BLaER1 (cell line): ENCODE results near the gene POU6F1.

Source experiments
- H3K27ac ChIP-seq: shearing (Covaris generic); formaldehyde crosslinking; 2 replicates; pipeline ENCODE4 v1.8.1; 2022
- H3K27me3 ChIP-seq: shearing (Covaris generic); formaldehyde crosslinking; 2 replicates; pipeline ENCODE4 v1.8.1; 2022
- H3K36me3 ChIP-seq: shearing (Covaris generic); formaldehyde crosslinking; 2 replicates; pipeline ENCODE4 v1.8.1; 2022
- H3K4me1 ChIP-seq: shearing (Covaris generic); formaldehyde crosslinking; 2 replicates; pipeline ENCODE4 v1.8.1; 2022
- H3K4me2 ChIP-seq: shearing (Covaris generic); formaldehyde crosslinking; 2 replicates; pipeline ENCODE4 v1.8.1; 2022
- H3K4me3 ChIP-seq: shearing (Covaris generic); formaldehyde crosslinking; 2 replicates; pipeline ENCODE4 v1.8.1; 2022
- H3K9ac ChIP-seq: shearing (Covaris generic); formaldehyde crosslinking; 2 replicates; pipeline ENCODE4 v1.8.1; 2022
- H3K9me3 ChIP-seq: shearing (Covaris generic); formaldehyde crosslinking; 2 replicates; pipeline ENCODE4 v1.8.1; 2022
- H4K20me1 ChIP-seq: shearing (Covaris generic); formaldehyde crosslinking; 2 replicates; pipeline ENCODE4 v1.8.1; 2022
- Cebpa-rat ChIP-seq: shearing (Covaris generic); IDR thresholded peaks from 2 replicates; pipeline ENCODE4 v1.8.1; 2022

The POU6F1 gene

GRCh38 chr12:51218607-51219161 lies 822 bp upstream of the POU6F1 start:
- Histone ChIP-seq H3K36me3 (no peaks in the 10 kb centered on the region), H3K4me1 (peaks cover 21% of the 10 kb centered on the region), H3K4me2 (peak overlapping the region; percentile 92), H3K27me3 (peaks cover 3% of the 10 kb centered on the region; the same call in 1 of the 2 replicates), H3K27ac (peak overlapping the region; percentile 85), H4K20me1 (no peaks in the 10 kb centered on the region), H3K4me3 (peak overlapping the region; percentile 76), H3K9me3 (no peaks in the 10 kb centered on the region), H3K9ac (peak overlapping the region; percentile 84)
- no peak for TF ChIP-seq Cebpa-rat

- Histone ChIP-seq H4K20me1 (no peaks in the 10 kb centered on the region), H3K4me3 (peak overlapping the region; percentile 76), H3K9me3 (no peaks in the 10 kb centered on the region), H3K27me3 (peaks cover 3% of the 10 kb centered on the region; the same call in 1 of the 2 replicates), H3K27ac (peak overlapping the region; percentile 80), H3K4me1 (peaks cover 21% of the 10 kb centered on the region), H3K4me2 (peak overlapping the region; percentile 89), H3K9ac (peak overlapping the region; percentile 84), H3K36me3 (no peaks in the 10 kb centered on the region)
- no peak for TF ChIP-seq Cebpa-rat
Measured at GRCh38 chr12:51217133-51217967, 512 bp downstream of the POU6F1 start.

- H3K36me3 ChIP-seq: no peaks in the 10 kb centered on the region
- no peak for TF ChIP-seq Cebpa-rat
- 0 out of 2 replicates have a peak overlapping the region, but pooled peaks have one; percentile 84 for H3K9ac ChIP-seq
- H3K4me2 ChIP-seq: peak overlapping the region; percentile 89
- peaks cover 3% of the 10 kb centered on the region; the same call in 1 of the 2 replicates for H3K27me3 ChIP-seq
- H4K20me1 ChIP-seq: no peaks in the 10 kb centered on the region
- H3K4me1 ChIP-seq: peaks cover 21% of the 10 kb centered on the region
- H3K9me3 ChIP-seq: no peaks in the 10 kb centered on the region
- peak overlapping the region; percentile 76 for H3K4me3 ChIP-seq
- H3K27ac ChIP-seq: no peak overlapping the region
Measured at GRCh38 chr12:51216642-51217041, 1.2 kb downstream of the POU6F1 start.

GRCh38 chr12:51214895-51215294 lies 3.0 kb downstream of the POU6F1 start:
- H3K4me2 ChIP-seq: no peak overlapping the region
- H3K36me3 ChIP-seq: no peaks in the 10 kb centered on the region
- H3K9me3 ChIP-seq: no peaks in the 10 kb centered on the region
- peaks cover 3% of the 10 kb centered on the region; the same call in 1 of the 2 replicates for H3K27me3 ChIP-seq
- H4K20me1 ChIP-seq: no peaks in the 10 kb centered on the region
- H3K27ac ChIP-seq: no peak overlapping the region
- H3K4me1 ChIP-seq: peaks cover 21% of the 10 kb centered on the region
- no peak overlapping the region for H3K4me3 ChIP-seq
- TF ChIP-seq Cebpa-rat: no peak
- no peak overlapping the region for H3K9ac ChIP-seq

- Histone ChIP-seq H3K36me3 (no peaks in the 10 kb centered on the region), H3K9ac (no peak overlapping the region), H3K4me1 (no peaks in the 10 kb centered on the region)
Measured at GRCh38 chr12:51210690-51211395, 7.0 kb downstream of the POU6F1 start.

GRCh38 chr12:51209259-51209658 lies 8.6 kb downstream of the POU6F1 start:
- TF ChIP-seq Cebpa-rat: no peak
- Histone ChIP-seq H3K4me2 (no peak overlapping the region), H4K20me1 (no peaks in the 10 kb centered on the region), H3K4me1 (no peaks in the 10 kb centered on the region), H3K4me3 (no peak overlapping the region), H3K9ac (no peak overlapping the region), H3K36me3 (no peaks in the 10 kb centered on the region), H3K27ac (no peak overlapping the region), H3K9me3 (no peaks in the 10 kb centered on the region), H3K27me3 (no peaks in the 10 kb centered on the region)

More at GRCh38 chr12:51210690-51211395, 7.0 kb downstream of the POU6F1 start:
- no peak overlapping the region for H3K4me2 ChIP-seq
- H3K27me3 ChIP-seq: no peaks in the 10 kb centered on the region
- H3K4me3 ChIP-seq: no peak overlapping the region
- TF ChIP-seq Cebpa-rat: no peak
- H3K9me3 ChIP-seq: no peaks in the 10 kb centered on the region
- no peaks in the 10 kb centered on the region for H4K20me1 ChIP-seq
- no peak overlapping the region for H3K27ac ChIP-seq

- Histone ChIP-seq H3K4me3 (no peak overlapping the region), H3K27me3 (no peaks in the 10 kb centered on the region), H3K9ac (no peak overlapping the region), H3K4me1 (no peaks in the 10 kb centered on the region), H3K9me3 (no peaks in the 10 kb centered on the region), H3K27ac (no peak overlapping the region), H3K36me3 (no peaks in the 10 kb centered on the region), H3K4me2 (no peak overlapping the region), H4K20me1 (no peaks in the 10 kb centered on the region)
- no peak for TF ChIP-seq Cebpa-rat
Measured at GRCh38 chr12:51208016-51208660, 9.7 kb downstream of the POU6F1 start.

- Histone ChIP-seq H3K4me1 (no peaks in the 10 kb centered on the region), H3K36me3 (no peaks in the 10 kb centered on the region), H3K9ac (no peak overlapping the region), H3K27ac (no peak overlapping the region), H3K4me3 (no peak overlapping the region), H3K9me3 (no peaks in the 10 kb centered on the region), H3K4me2 (no peak overlapping the region), H4K20me1 (no peaks in the 10 kb centered on the region), H3K27me3 (no peaks in the 10 kb centered on the region)
- no peak for TF ChIP-seq Cebpa-rat
Measured at GRCh38 chr12:51205350-51205749, 12.5 kb downstream of the POU6F1 start.

GRCh38 chr12:51202718-51203117 lies 15.1 kb downstream of the POU6F1 start:
- no peak overlapping the region for H3K4me2 ChIP-seq
- no peaks in the 10 kb centered on the region for H4K20me1 ChIP-seq
- no peak for TF ChIP-seq Cebpa-rat
- H3K9ac ChIP-seq: no peak overlapping the region
- H3K27ac ChIP-seq: no peak overlapping the region
- H3K4me3 ChIP-seq: no peak overlapping the region
- H3K4me1 ChIP-seq: no peaks in the 10 kb centered on the region
- no peaks in the 10 kb centered on the region for H3K9me3 ChIP-seq
- H3K27me3 ChIP-seq: no peaks in the 10 kb centered on the region
- H3K36me3 ChIP-seq: no peaks in the 10 kb centered on the region
